ENCODE measurements around the gene RNF135. TPM values are rescaled to one million over a fixed set of nuclear protein-coding genes. Genes with fewer than 3 reads are reported as not detected.
"Not testable (repeated sequence)": the region's sequence is repeated elsewhere in the genome, so short reads cannot be mapped to it uniquely, and the experiment has no call there.

The RNF135 gene
- total RNA-seq, 2 donors from 2014 or later = 13.7 to 18.8 TPM

DNA sequence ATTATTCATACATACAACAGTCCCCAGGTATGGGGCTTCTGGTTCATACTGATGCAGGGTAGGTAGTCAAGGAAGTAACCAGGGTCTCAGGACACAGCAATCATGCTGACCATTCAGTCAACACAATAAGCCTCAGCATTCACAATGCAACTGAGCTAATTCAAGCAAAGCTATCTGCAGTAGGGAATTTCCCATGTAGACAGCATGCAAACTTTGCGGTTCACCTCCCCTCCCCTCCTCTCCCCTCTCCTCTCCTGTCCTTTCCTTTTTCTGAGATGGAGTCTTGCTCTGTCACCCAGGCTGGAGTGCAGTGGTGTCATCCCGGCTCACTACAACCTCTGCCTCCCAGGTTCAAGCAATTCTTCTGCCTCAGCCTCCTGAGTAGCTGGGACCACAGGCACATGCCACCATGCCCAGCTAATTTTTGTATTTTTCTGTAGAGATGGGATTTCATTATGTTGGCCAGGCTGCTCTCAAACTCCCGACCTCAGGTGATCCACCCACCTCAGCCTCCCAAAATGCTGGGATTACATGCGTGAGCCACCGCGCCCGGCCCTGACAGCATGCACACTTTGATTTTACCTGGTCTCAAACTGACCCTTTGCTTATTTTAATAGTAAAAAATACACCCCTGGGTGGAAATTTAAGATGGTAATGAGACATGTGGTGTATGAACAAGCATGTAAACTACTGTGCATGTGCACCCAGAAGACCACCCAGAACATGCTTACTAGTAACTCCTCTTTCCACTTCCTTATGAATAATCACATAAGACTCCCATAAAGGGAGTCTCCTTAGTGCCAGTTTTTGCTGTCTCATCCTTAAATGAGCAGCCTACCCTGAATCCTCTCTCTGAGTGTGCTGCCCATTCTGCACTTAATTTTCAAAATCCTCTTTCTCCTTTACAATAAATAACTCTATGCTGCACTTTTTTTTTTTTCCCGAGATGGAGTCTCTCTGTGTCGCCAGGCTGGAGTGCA lies 9.3 kb upstream of the RNF135 start:
- DNase-seq (peak in 1 of 4 donors; percentile 25), ATAC-seq (no peak)
- intact Hi-C loops (cut with DNase I) = no loop called here
- Histone ChIP-seq H3K9me3 (no peaks in the 10 kb centered on the region), H3K27ac (peak overlapping the region in 1 of 4 donors; percentile 33), H3K36me3 (replicated peaks in 1 of 2; ENCODE audit: insufficient read depth in 1 of 2, low read depth in 2 of 2) (no peaks in the 10 kb centered on the region), H3K27me3 (no peaks in the 10 kb centered on the region), H3K4me3 (no peak overlapping the region), H3K4me1 (no peaks in the 10 kb centered on the region)
- WGBS, 2 donors = 79 to 84% methylated on average over 9 of the region's 9 CpGs
- TF ChIP-seq, protein P1, sequence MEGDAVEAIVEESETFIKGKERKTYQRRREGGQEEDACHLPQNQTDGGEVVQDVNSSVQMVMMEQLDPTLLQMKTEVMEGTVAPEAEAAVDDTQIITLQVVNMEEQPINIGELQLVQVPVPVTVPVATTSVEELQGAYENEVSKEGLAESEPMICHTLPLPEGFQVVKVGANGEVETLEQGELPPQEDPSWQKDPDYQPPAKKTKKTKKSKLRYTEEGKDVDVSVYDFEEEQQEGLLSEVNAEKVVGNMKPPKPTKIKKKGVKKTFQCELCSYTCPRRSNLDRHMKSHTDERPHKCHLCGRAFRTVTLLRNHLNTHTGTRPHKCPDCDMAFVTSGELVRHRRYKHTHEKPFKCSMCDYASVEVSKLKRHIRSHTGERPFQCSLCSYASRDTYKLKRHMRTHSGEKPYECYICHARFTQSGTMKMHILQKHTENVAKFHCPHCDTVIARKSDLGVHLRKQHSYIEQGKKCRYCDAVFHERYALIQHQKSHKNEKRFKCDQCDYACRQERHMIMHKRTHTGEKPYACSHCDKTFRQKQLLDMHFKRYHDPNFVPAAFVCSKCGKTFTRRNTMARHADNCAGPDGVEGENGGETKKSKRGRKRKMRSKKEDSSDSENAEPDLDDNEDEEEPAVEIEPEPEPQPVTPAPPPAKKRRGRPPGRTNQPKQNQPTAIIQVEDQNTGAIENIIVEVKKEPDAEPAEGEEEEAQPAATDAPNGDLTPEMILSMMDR (IDR thresholded peaks at IDR 0.05) = no peak
- TF ChIP-seq POLR2A (IDR thresholded peaks at IDR 0.05) = no peak

DNA sequence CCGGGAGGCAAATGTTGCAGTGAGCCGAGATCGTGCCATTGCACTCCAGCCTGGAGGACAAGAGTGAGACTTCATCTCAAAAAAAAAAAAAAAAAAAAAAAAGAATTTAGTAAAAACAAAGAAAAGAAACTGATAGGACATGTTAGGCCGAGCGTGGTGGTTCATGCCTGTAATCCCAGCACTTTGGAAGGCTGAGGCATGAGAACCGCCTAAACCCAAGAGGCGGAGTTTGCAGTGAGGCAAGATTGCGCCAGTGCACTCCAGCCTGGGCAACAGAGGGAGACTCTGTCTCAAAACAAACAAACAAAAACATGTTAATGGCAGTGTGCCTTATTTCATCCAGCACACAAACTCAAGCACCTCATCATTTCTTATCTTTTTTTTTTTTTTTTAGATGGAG lies 6.5 kb upstream of the RNF135 start:
- H3K27ac ChIP-seq; DNase-seq; H3K4me1 ChIP-seq; H3K27me3 ChIP-seq; H3K9me3 ChIP-seq; ATAC-seq; H3K4me3 ChIP-seq; intact Hi-C loops (cut with DNase I); H3K36me3 ChIP-seq (replicated peaks in 1 of 2; ENCODE audit: insufficient read depth in 1 of 2, low read depth in 2 of 2): not testable (repeated sequence)
- 94 to 98% methylated on average over 8 of the region's 8 CpGs for WGBS, 2 donors

DNA sequence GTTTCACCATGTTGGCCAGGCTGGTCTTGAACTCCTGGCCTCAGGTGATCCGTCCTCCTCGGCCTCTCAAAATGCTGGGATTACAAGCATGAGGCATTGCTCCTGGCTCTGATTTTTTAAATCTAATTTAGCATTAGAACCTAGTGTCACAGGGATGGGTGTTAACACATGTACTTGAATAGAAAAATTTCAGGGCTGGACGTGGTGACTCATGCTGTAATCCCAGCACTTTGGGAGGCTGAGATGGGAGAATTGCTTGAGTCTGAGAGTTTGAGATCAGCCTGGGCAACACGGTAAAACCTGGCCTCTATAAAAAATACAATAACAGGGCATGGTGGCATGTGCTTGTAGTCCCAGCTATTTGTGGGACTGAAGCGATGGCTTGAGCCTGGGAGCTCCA lies 6.0 kb upstream of the RNF135 start:
- H3K4me1 ChIP-seq = no peaks in the 10 kb centered on the region
- WGBS, 2 donors = 83 to 89% methylated on average over 5 of the region's 5 CpGs
- TF ChIP-seq, protein P1 (IDR thresholded peaks at IDR 0.05) = no peak
- TF ChIP-seq POLR2A (IDR thresholded peaks at IDR 0.05) = no peak
- no peaks in the 10 kb centered on the region for H3K27me3 ChIP-seq
- H3K27ac ChIP-seq = no peak overlapping the region
- H3K4me3 ChIP-seq = no peak overlapping the region
- intact Hi-C loops (cut with DNase I) = no loop called here
- ATAC-seq (no peak), DNase-seq (no peak)
- H3K9me3 ChIP-seq = no peaks in the 10 kb centered on the region
- H3K36me3 ChIP-seq (replicated peaks in 1 of 2; ENCODE audit: insufficient read depth in 1 of 2, low read depth in 2 of 2) = no peaks in the 10 kb centered on the region

DNA sequence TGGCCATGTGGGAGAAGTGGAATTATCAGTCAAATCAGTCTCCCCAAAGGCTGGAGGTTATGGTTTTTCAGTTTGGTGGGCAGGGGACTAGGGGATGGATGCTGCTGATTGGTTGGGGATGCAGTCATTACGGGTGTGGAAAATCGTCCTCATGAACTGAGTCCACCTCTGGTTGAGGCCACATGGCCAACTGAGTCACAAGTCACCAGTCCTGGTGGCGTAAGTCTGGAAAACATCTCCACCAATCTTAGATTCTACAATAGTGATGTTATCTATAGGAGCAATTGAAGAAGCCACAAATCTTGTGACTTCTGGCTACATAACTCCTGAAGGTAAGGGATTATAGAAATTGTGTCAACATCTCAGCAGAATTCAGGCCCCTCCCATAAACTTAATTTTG lies 5.2 kb upstream of the RNF135 start:
- Histone ChIP-seq H3K36me3 (replicated peaks in 1 of 2; ENCODE audit: insufficient read depth in 1 of 2, low read depth in 2 of 2) (no peaks in the 10 kb centered on the region), H3K27ac (no peak overlapping the region), H3K4me1 (no peaks in the 10 kb centered on the region), H3K9me3 (no peaks in the 10 kb centered on the region), H3K27me3 (no peaks in the 10 kb centered on the region), H3K4me3 (no peak overlapping the region)
- no peak for TF ChIP-seq POLR2A (IDR thresholded peaks at IDR 0.05)
- TF ChIP-seq, protein P1 (IDR thresholded peaks at IDR 0.05) = no peak
- intact Hi-C loops (cut with DNase I) = no loop called here
- ATAC-seq = no peak
- WGBS, 2 donors = 76 to 82% methylated on average over 3 of the region's 3 CpGs
- no peak for DNase-seq

DNA sequence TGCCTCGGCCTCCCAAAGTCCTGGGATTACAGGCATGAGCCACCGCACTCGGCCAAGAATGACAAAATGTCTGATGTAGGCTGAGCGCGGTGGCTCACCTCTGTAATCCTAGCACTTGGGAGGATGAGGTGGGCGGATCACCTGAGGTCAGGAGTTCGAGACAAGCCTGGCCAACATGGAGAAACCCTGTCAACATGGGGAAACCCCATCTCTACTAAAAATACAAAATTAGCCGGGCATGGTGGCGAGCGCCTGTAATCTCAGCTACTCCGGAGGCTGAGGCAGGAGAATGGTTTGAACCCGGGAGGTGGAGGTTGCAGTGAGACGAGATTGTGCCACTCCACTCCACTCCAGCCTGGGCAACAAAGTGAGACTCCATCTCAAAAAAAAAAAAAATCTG lies 2.9 kb upstream of the RNF135 start:
- H3K9me3 ChIP-seq; ATAC-seq; intact Hi-C loops (cut with DNase I); H3K4me3 ChIP-seq; H3K27me3 ChIP-seq; H3K36me3 ChIP-seq (replicated peaks in 1 of 2; ENCODE audit: insufficient read depth in 1 of 2, low read depth in 2 of 2); DNase-seq: not testable (repeated sequence)
- WGBS, 2 donors = 88 to 95% methylated on average over 13 of the region's 13 CpGs
- peaks cover 13% of the 10 kb centered on the region for H3K4me1 ChIP-seq
- H3K27ac ChIP-seq = peak overlapping the region in 1 of 4 donors; percentile 53

Data from body of pancreas (tissue), 4 donors.